B cell (primary cell): ENCODE data around the gene LHPP. TPM values are rescaled to one million over a fixed set of nuclear protein-coding genes. Genes with fewer than 3 reads are reported as not detected.
"Not testable (repeated sequence)": the region's sequence is repeated elsewhere in the genome, so short reads cannot be mapped to it uniquely, and the experiment has no call there.

Experiments used
- ATAC-seq: fragments of 200-7000 bp; cut with Tn5 transposase; one replicate; pipeline ENCODE4 v1.10.0; 2021; ENCODE audit warnings: low read depth, mild to moderate bottlenecking, moderate number of reproducible peaks, moderate library complexity
- CTCF ChIA-PET: fragments of 350-600 bp; sonication (Branson Sonifier 250); formaldehyde crosslinking; loops from one replicate; lab custom pipeline; 2021; ENCODE audit warnings: antibody characterized with exemption, inconsistent platforms; lab: Charles Lee
- POLR2A ChIA-PET: fragments of 350-600 bp; sonication (Branson Sonifier 250); formaldehyde crosslinking; loops from one replicate; lab custom pipeline; 2021; ENCODE audit warnings: antibody characterized with exemption; lab: Charles Lee
- DNase-seq: peaks from one replicate; pipeline ENCODE4 v3.0.0; 2013
- H2AFZ ChIP-seq: 2 replicates; pipeline ENCODE4 v1.6.1; 2012; ENCODE audit warnings: mild to moderate bottlenecking, low read depth, low read length; ENCODE audit not compliant: insufficient read depth, poor library complexity, severe bottlenecking
- H3K27ac ChIP-seq, 2 donors: 1 replicate in 1 of 2; 2 replicates in 1 of 2; pipeline ENCODE4 v1.5.1; 2012 to 2013; ENCODE audit warnings: low read length in 2 of 2, mild to moderate bottlenecking in 2 of 2, moderate library complexity in 1 of 2
- H3K27me3 ChIP-seq, 4 experiments: fragments of 200-600 bp in 1 of 4; sonication (generic) in 1 of 4; replicated peaks in 1 of 4; 1 replicate in 2 of 4; 2 replicates in 2 of 4; pipeline versions ENCODE4 v1.6.1 to v1.7.0; 2013 to 2016; ENCODE audit warnings: low read length in 3 of 4, mild to moderate bottlenecking in 2 of 4, mixed read lengths in 1 of 4, moderate library complexity in 1 of 4; ENCODE audit not compliant: insufficient read depth in 4 of 4, control insufficient read depth in 3 of 4; ENCODE audit errors: control extremely low read depth in 1 of 4
- H3K36me3 ChIP-seq, 2 experiments: replicated peaks in 1 of 2; 1 replicate in 1 of 2; 2 replicates in 1 of 2; pipeline versions ENCODE4 v1.6.1 to v1.7.1; 2013; ENCODE audit warnings: low read length in 1 of 2; ENCODE audit not compliant: insufficient read depth in 2 of 2, control insufficient read depth in 1 of 2; ENCODE audit errors: control extremely low read depth in 1 of 2, extremely low read depth in 1 of 2
- H3K4me1 ChIP-seq, 2 donors: fragments of 200-600 bp in 1 of 2; sonication (generic) in 1 of 2; 1 replicate in 1 of 2; 2 replicates in 1 of 2; pipeline versions ENCODE4 v1.5.1 to v1.6.1; 2013 to 2017; ENCODE audit warnings: low read length in 2 of 2; ENCODE audit not compliant: control insufficient read depth in 2 of 2, insufficient read depth in 2 of 2
- H3K4me2 ChIP-seq: replicated peaks from 2 replicates; pipeline ENCODE3; 2012; ENCODE audit warnings: mild to moderate bottlenecking, low read depth, low read length; ENCODE audit not compliant: poor library complexity, severe bottlenecking
- H3K4me3 ChIP-seq, 5 experiments: fragments of 200-600 bp in 1 of 5; sonication (generic) in 1 of 5; 1 replicate in 3 of 5; 2 replicates in 2 of 5; pipeline versions ENCODE4 v1.5.1 to v1.7.0; 2011 to 2016; ENCODE audit warnings: low read length in 4 of 5, mild to moderate bottlenecking in 4 of 5, low read depth in 2 of 5, control low read depth in 1 of 5, moderate library complexity in 1 of 5; ENCODE audit not compliant: insufficient read depth in 1 of 5; ENCODE audit errors: control extremely low read depth in 1 of 5, extremely low read depth in 1 of 5
- H3K79me2 ChIP-seq: fragments of 200-600 bp; sonication (generic); one replicate; pipeline ENCODE4 v1.6.0; 2016; ENCODE audit warnings: low read length; ENCODE audit not compliant: control insufficient read depth, insufficient read depth
- H3K9ac ChIP-seq: fragments of 200-600 bp; sonication (generic); 2 replicates; pipeline ENCODE4 v1.6.1; 2017; ENCODE audit warnings: mild to moderate bottlenecking, low read length, moderate library complexity
- H3K9me3 ChIP-seq, 3 donors: one replicate each; pipeline versions ENCODE4 v1.6.1 to v1.7.1; 2013; ENCODE audit warnings: low read length in 2 of 3; ENCODE audit not compliant: control insufficient read depth in 2 of 3, insufficient read depth in 1 of 3; ENCODE audit errors: control extremely low read depth in 1 of 3
- H4K20me1 ChIP-seq: 2 replicates; pipeline ENCODE4 v1.6.0; 2012; ENCODE audit warnings: mild to moderate bottlenecking, low read length; ENCODE audit not compliant: insufficient read depth, control insufficient read depth, poor library complexity, severe bottlenecking
- H3K27ac Mint-ChIP-seq: one replicate; pipeline ENCODE4 v1.8.0; 2021; ENCODE audit warnings: mixed read lengths
- H3K27me3 Mint-ChIP-seq: one replicate; pipeline ENCODE4 v1.8.0; 2021; ENCODE audit warnings: mixed read lengths
- H3K4me1 Mint-ChIP-seq: one replicate; pipeline ENCODE4 v1.8.0; 2021; ENCODE audit warnings: mixed read lengths
- H3K4me3 Mint-ChIP-seq: one replicate; pipeline ENCODE4 v1.8.0; 2021; ENCODE audit warnings: mixed read lengths
- H3K9me3 Mint-ChIP-seq: one replicate; pipeline ENCODE4 v1.8.0; 2022; ENCODE audit warnings: mixed read lengths; ENCODE audit not compliant: insufficient read depth
- EZH2 ChIP-seq: IDR thresholded peaks from 2 replicates; pipeline ENCODE4 v1.6.1; 2012; ENCODE audit warnings: borderline replicate concordance, low read depth, mild to moderate bottlenecking, moderate library complexity, low read length; ENCODE audit not compliant: insufficient read depth, poor library complexity, severe bottlenecking
- WGBS: methylation state at CpG from one replicate; pipeline ENCODE4 v1.1.5; 2013; ENCODE audit warnings: missing lambda C conversion rate; ENCODE audit not compliant: insufficient coverage; 5-methylcytosine and 5-hydroxymethylcytosine counted together
- intact Hi-C: fragments of 100-400 bp; cut with micrococcal nuclease; formaldehyde crosslinking; loops from one replicate; pipeline ENCODE4 v1.10.0; 2022
- polyA plus RNA-seq: library from polyadenylated mRNA; depleted of rRNA; stranded (reverse); fragments of >200 nt; gene quantifications from 2 replicates; pipeline ENCODE4 v1.2.3, GENCODE V29; 2012
- total RNA-seq, 2 donors: library from RNA; stranded (reverse); fragments of 120-200 nt in 1 of 2; gene quantifications; 1 replicate in 1 of 2; 2 replicates in 1 of 2; pipeline versions ENCODE4 v1.2.3 to v1.2.4, GENCODE V29; 2013 to 2022
- TF ChIP-seq, protein P1 (sequence below): fragments of 200-600 bp; IDR thresholded peaks from one replicate; pipeline ENCODE4 v1.8.0; 2022; ENCODE audit warnings: antibody characterized with exemption, mild to moderate bottlenecking

LHPP gene
- total and polyA plus RNA-seq, 2 donors (not counting 1 experiment from before 2014, with no cell fraction given), result 60.2 to 83.5 TPM

DNA sequence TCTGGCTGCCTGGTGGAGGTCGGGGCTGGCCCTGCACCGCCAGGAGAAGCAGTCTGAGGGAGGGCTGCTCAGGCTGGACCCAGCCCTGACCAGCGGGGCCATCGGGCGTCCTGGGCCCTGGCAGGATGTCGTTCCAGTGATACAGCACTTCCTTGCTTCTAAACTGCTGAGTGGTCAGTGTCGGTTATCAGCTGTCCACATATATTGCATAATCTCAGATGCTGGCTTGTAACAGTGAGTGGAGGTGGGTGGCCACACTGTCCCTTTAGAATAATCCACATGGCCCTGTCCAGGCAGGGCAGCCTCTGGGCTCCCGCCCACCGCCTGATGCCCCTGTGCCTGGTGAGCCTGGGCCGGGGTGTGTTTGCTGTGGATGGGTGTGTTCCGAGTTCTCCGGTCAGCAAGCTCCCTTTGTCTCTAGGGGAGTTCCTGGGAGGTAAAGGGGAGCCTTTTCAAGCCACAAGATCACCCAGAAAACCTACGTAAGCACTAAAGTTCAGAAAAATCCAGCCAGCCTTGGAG, 86.1 kb downstream of the LHPP start:
- Histone ChIP-seq H3K79me2 (peaks cover 52% of the 10 kb centered on the region), H4K20me1 (no peaks in the 10 kb centered on the region), H3K9ac (peak overlapping the region; percentile 17), H2AFZ (no peak overlapping the region), H3K9me3 (peaks cover 0 to 4% (median 0%) of the 10 kb centered on the region in 3 donors), H3K4me1 (peaks cover 87 to 94% of the 10 kb centered on the region in 2 donors), H3K27ac (peak overlapping the region in 1 of 2 donors; percentile 70), H3K4me2 (peak overlapping the region; percentile 76), H3K4me3 (peak overlapping the region in 3 of 5 experiments; percentile 4 to 29 (median 7)), H3K36me3 (no peaks in the 10 kb centered on the region), H3K27me3 (no peaks in the 10 kb centered on the region)
- CTCF ChIA-PET, result interaction anchor here (1.0 to 9.8 kb wide), 5 partner anchors 8 to 194 kb away, joined by 3 to 60 read pairs (median 10); no protein-coding TSS in a partner anchor
- POLR2A ChIA-PET, result interaction anchor here (0.7 to 3.0 kb wide), 6 partner anchors 54 to 176 kb away, joined by 3 to 11 read pairs (median 5); no protein-coding TSS in a partner anchor
- TF ChIP-seq, protein P1, sequence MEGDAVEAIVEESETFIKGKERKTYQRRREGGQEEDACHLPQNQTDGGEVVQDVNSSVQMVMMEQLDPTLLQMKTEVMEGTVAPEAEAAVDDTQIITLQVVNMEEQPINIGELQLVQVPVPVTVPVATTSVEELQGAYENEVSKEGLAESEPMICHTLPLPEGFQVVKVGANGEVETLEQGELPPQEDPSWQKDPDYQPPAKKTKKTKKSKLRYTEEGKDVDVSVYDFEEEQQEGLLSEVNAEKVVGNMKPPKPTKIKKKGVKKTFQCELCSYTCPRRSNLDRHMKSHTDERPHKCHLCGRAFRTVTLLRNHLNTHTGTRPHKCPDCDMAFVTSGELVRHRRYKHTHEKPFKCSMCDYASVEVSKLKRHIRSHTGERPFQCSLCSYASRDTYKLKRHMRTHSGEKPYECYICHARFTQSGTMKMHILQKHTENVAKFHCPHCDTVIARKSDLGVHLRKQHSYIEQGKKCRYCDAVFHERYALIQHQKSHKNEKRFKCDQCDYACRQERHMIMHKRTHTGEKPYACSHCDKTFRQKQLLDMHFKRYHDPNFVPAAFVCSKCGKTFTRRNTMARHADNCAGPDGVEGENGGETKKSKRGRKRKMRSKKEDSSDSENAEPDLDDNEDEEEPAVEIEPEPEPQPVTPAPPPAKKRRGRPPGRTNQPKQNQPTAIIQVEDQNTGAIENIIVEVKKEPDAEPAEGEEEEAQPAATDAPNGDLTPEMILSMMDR, result no peak
- no peak for TF ChIP-seq EZH2
- peaks cover 88% of the 10 kb centered on the region for H3K4me1 Mint-ChIP-seq
- ATAC-seq (no peak), DNase-seq (no peak)
- peak overlapping the region; percentile 80 for H3K27ac Mint-ChIP-seq
- intact Hi-C loops, result no loop called here
- no peaks in the 10 kb centered on the region for H3K9me3 Mint-ChIP-seq
- no peaks in the 10 kb centered on the region for H3K27me3 Mint-ChIP-seq
- 89% methylated on average over 7 of the region's 13 CpGs for WGBS
- H3K4me3 Mint-ChIP-seq, result peak overlapping the region; percentile 78

DNA sequence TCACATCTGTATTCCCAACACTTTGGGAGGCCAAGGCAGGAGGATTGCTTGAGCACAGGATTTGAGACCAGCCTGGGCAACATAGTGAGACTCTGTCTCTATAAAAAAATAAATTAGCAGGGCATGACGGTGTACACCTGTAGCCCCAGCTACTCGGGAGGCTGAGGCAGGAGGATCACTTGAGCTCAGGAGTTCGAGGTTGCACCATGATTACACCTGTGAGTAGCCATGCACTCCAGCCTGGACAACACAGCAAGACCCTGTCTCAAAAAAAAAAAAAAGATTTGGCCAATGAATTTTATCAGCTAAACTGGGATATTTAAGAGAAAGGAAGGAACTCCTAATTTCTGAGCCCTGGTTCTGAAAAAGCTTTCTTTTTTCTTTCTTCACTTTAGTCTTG, 87.5 kb downstream of the LHPP start:
- H2AFZ ChIP-seq, H3K27me3 Mint-ChIP-seq, H3K36me3 ChIP-seq, H3K9ac ChIP-seq, intact Hi-C loops, DNase-seq, H3K9me3 ChIP-seq, H3K4me3 ChIP-seq, H3K9me3 Mint-ChIP-seq, ATAC-seq, H4K20me1 ChIP-seq, H3K27me3 ChIP-seq: not testable (repeated sequence)
- peaks cover 81% of the 10 kb centered on the region for H3K4me1 Mint-ChIP-seq
- ChIA-PET CTCF (interaction anchor here (0.8 to 9.8 kb wide), 8 partner anchors 10 to 200 kb away, joined by 3 to 60 read pairs (median 5); no protein-coding TSS in a partner anchor), POLR2A (interaction anchor here (0.7 to 3.0 kb wide), 3 partner anchors 10 to 52 kb away, joined by 4 to 11 read pairs (median 6); no protein-coding TSS in a partner anchor)
- peak overlapping the region; percentile 82 for H3K4me3 Mint-ChIP-seq
- Histone ChIP-seq H3K4me1 (peaks cover 75 to 79% of the 10 kb centered on the region in 2 donors), H3K4me2 (peak overlapping the region; percentile 76), H3K79me2 (peaks cover 39% of the 10 kb centered on the region), H3K27ac (peak overlapping the region; percentile 67 to 70)
- 53% methylated on average over 2 of the region's 3 CpGs for WGBS
- peak overlapping the region; percentile 96 for H3K27ac Mint-ChIP-seq
